ENCODE data around the gene UQCRH. TPM values are rescaled to one million over a fixed set of nuclear protein-coding genes. Genes with fewer than 3 reads are reported as not detected.

Gene UQCRH
- total and polyA plus RNA-seq, 2 of the 4 experiments (the other 2 are of a cell fraction): 347 to 736 TPM

DNA sequence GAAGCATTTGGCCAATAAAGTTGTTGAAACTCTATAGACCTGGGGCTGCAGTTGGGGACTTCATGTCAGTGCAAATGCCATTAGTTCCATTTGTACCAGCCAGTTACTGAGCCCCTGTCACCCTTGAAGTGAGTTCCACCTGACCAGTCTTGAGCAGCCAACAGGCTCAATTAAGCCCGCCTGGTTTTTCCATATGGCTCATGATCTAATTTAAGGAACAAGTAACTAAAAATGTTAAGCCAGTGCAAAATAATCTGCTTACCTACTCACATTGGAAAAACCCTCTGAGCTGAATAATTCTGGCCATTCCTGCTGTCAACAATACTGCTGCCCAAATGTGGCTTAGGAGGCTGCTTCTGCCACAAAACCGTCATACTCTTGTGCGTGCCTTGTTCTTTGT is 58.7 kb downstream of the UQCRH start:
- Histone ChIP-seq H4K8ac (ENCODE audit: low read depth in 2 of 2, low read length in 2 of 2) (no peak overlapping the region), H3K4me3 (ENCODE audit: insufficient read depth, low read depth, low read length) (no peak overlapping the region), H3K36me3 (ENCODE audit: control insufficient read depth, insufficient read depth, low read length) (peaks cover 36% of the 10 kb centered on the region), H3K79me1 (ENCODE audit: low read depth in 1 of 2, low read length in 2 of 2) (no peaks in the 10 kb centered on the region), H4K20me1 (ENCODE audit: insufficient read depth, low read length) (no peaks in the 10 kb centered on the region), H3K9ac (ENCODE audit: low read depth, low read length) (no peak overlapping the region), H2AK5ac (ENCODE audit: low read depth, low read length) (no peak overlapping the region), H2AFZ (replicated peaks; ENCODE audit: low read length, poor library complexity) (no peak overlapping the region), H2AK9ac (replicated peaks; ENCODE audit: low read depth, low read length, poor library complexity) (no peak overlapping the region), H3K18ac (ENCODE audit: low read depth, low read length) (no peak overlapping the region), H3K56ac (ENCODE audit: extremely low read depth, insufficient read depth, low read length) (no peak overlapping the region), H3K27me3 (ENCODE audit: control insufficient read depth, insufficient read depth, low read length) (no peaks in the 10 kb centered on the region), H4K5ac (ENCODE audit: low read depth, low read length) (no peak overlapping the region), H3K9me1 (ENCODE audit: insufficient read depth, low read length) (no peaks in the 10 kb centered on the region; the same call in 1 of the 2 replicates), H3K14ac (replicated peaks; ENCODE audit: low read depth, low read length) (no peak overlapping the region), H3K27ac (ENCODE audit: insufficient read depth, low read length) (no peak overlapping the region), H3K4me1 (ENCODE audit: control insufficient read depth, insufficient read depth, low read length) (no peaks in the 10 kb centered on the region), H2BK20ac (ENCODE audit: low read depth, low read length) (no peak overlapping the region), H2BK120ac (ENCODE audit: low read depth, low read length) (no peak overlapping the region), H3K9me3 (ENCODE audit: control insufficient read depth, insufficient read depth, low read length) (no peaks in the 10 kb centered on the region), H3K4ac (ENCODE audit: low read depth, low read length) (no peak overlapping the region), H4K91ac (ENCODE audit: insufficient read depth, low read depth, low read length) (no peak overlapping the region), H2BK15ac (ENCODE audit: low read depth, low read length) (no peak overlapping the region), H2BK5ac (ENCODE audit: low read depth, low read length, poor library complexity, severe bottlenecking) (no peak overlapping the region), H3K4me2 (ENCODE audit: low read depth, low read length) (no peak overlapping the region), H3K23ac (ENCODE audit: low read depth, low read length) (no peak overlapping the region)
- DNase-seq (no peak), ATAC-seq (ENCODE audit: low read depth) (no peak)
- dilution Hi-C loops (cut with HindIII; ENCODE audit: low sequenced_read_pairs, unreplicated experiment): no loop called here
- in situ Hi-C loops (cut with MboI; ENCODE audit: low sequenced_read_pairs): no loop called here
- CTCF ChIA-PET: no interaction called here
- TF ChIP-seq CTCF (conservative IDR thresholded peaks at IDR 0.05; ENCODE audit: low read depth, low read length): no peak
- intact Hi-C loops (cut with micrococcal nuclease): no loop called here
- no TSS peak for BruUV-seq (replicated peaks)
- WGBS, 2 experiments (ENCODE audit: extremely low coverage in 2 of 2, insufficient read length in 1 of 2): 100% methylated on average over 1 of the region's 3 CpGs; no CpG with 5 or more reads in 1 of the 2 experiments
- POLR2A ChIA-PET (ENCODE audit: unreplicated experiment): no interaction called here

All from IMR-90 (cell line).